ENCODE data around the gene TAOK3. TPM values are rescaled to one million over a fixed set of nuclear protein-coding genes. Genes with fewer than 3 reads are reported as not detected.

The TAOK3 gene
- total and polyA plus RNA-seq, 9 of the 15 experiments (the other 6 are each of a cell fraction or from before 2014, with no cell fraction given) = 24.3 to 83.5 (median 47.1) TPM

DNA sequence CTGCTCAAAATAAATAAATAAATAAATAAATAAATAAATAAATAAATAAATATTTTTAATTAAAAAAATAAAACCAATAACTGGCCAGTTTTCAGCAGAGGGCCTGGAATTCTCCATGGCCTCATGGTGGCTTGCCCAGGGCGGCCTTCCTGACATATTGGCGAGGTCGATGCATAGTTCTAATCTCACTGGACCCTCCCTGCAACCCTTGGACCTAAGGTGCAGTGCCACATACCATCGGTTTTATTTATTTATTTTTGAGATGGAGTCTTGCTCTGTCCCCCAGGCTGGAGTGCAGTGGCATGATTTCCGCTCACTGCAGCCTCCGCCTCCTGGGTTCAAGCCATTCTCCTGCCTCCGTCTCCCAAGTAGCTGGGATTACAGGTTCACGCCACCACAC is 265.0 kb downstream of the TAOK3 start (continued):
- TF ChIP-seq, protein P1, sequence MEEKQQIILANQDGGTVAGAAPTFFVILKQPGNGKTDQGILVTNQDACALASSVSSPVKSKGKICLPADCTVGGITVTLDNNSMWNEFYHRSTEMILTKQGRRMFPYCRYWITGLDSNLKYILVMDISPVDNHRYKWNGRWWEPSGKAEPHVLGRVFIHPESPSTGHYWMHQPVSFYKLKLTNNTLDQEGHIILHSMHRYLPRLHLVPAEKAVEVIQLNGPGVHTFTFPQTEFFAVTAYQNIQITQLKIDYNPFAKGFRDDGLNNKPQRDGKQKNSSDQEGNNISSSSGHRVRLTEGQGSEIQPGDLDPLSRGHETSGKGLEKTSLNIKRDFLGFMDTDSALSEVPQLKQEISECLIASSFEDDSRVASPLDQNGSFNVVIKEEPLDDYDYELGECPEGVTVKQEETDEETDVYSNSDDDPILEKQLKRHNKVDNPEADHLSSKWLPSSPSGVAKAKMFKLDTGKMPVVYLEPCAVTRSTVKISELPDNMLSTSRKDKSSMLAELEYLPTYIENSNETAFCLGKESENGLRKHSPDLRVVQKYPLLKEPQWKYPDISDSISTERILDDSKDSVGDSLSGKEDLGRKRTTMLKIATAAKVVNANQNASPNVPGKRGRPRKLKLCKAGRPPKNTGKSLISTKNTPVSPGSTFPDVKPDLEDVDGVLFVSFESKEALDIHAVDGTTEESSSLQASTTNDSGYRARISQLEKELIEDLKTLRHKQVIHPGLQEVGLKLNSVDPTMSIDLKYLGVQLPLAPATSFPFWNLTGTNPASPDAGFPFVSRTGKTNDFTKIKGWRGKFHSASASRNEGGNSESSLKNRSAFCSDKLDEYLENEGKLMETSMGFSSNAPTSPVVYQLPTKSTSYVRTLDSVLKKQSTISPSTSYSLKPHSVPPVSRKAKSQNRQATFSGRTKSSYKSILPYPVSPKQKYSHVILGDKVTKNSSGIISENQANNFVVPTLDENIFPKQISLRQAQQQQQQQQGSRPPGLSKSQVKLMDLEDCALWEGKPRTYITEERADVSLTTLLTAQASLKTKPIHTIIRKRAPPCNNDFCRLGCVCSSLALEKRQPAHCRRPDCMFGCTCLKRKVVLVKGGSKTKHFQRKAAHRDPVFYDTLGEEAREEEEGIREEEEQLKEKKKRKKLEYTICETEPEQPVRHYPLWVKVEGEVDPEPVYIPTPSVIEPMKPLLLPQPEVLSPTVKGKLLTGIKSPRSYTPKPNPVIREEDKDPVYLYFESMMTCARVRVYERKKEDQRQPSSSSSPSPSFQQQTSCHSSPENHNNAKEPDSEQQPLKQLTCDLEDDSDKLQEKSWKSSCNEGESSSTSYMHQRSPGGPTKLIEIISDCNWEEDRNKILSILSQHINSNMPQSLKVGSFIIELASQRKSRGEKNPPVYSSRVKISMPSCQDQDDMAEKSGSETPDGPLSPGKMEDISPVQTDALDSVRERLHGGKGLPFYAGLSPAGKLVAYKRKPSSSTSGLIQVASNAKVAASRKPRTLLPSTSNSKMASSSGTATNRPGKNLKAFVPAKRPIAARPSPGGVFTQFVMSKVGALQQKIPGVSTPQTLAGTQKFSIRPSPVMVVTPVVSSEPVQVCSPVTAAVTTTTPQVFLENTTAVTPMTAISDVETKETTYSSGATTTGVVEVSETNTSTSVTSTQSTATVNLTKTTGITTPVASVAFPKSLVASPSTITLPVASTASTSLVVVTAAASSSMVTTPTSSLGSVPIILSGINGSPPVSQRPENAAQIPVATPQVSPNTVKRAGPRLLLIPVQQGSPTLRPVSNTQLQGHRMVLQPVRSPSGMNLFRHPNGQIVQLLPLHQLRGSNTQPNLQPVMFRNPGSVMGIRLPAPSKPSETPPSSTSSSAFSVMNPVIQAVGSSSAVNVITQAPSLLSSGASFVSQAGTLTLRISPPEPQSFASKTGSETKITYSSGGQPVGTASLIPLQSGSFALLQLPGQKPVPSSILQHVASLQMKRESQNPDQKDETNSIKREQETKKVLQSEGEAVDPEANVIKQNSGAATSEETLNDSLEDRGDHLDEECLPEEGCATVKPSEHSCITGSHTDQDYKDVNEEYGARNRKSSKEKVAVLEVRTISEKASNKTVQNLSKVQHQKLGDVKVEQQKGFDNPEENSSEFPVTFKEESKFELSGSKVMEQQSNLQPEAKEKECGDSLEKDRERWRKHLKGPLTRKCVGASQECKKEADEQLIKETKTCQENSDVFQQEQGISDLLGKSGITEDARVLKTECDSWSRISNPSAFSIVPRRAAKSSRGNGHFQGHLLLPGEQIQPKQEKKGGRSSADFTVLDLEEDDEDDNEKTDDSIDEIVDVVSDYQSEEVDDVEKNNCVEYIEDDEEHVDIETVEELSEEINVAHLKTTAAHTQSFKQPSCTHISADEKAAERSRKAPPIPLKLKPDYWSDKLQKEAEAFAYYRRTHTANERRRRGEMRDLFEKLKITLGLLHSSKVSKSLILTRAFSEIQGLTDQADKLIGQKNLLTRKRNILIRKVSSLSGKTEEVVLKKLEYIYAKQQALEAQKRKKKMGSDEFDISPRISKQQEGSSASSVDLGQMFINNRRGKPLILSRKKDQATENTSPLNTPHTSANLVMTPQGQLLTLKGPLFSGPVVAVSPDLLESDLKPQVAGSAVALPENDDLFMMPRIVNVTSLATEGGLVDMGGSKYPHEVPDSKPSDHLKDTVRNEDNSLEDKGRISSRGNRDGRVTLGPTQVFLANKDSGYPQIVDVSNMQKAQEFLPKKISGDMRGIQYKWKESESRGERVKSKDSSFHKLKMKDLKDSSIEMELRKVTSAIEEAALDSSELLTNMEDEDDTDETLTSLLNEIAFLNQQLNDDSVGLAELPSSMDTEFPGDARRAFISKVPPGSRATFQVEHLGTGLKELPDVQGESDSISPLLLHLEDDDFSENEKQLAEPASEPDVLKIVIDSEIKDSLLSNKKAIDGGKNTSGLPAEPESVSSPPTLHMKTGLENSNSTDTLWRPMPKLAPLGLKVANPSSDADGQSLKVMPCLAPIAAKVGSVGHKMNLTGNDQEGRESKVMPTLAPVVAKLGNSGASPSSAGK (IDR thresholded peaks at IDR 0.05) = no peak
- TF ChIP-seq SOX6 (IDR thresholded peaks at IDR 0.05) (no peak), PTRF (tag; IDR thresholded peaks at IDR 0.05) (no peak), TAF15 (IDR thresholded peaks at IDR 0.05; ENCODE audit: low read depth, low read length) (no peak), CBFA2T2 (conservative IDR thresholded peaks at IDR 0.05) (no peak), MYC (IDR thresholded peaks at IDR 0.05; ENCODE audit: low read depth, low read length) (no peak), MYC (CRISPR knock-in tag; IDR thresholded peaks at IDR 0.05; ENCODE audit: borderline replicate concordance, low read depth) (no peak), STAT5B (CRISPR knock-in tag; IDR thresholded peaks at IDR 0.05) (no peak)
- TF ChIP-seq, protein P2, sequence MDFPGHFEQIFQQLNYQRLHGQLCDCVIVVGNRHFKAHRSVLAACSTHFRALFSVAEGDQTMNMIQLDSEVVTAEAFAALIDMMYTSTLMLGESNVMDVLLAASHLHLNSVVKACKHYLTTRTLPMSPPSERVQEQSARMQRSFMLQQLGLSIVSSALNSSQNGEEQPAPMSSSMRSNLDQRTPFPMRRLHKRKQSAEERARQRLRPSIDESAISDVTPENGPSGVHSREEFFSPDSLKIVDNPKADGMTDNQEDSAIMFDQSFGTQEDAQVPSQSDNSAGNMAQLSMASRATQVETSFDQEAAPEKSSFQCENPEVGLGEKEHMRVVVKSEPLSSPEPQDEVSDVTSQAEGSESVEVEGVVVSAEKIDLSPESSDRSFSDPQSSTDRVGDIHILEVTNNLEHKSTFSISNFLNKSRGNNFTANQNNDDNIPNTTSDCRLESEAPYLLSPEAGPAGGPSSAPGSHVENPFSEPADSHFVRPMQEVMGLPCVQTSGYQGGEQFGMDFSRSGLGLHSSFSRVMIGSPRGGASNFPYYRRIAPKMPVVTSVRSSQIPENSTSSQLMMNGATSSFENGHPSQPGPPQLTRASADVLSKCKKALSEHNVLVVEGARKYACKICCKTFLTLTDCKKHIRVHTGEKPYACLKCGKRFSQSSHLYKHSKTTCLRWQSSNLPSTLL (IDR thresholded peaks at IDR 0.05) = no peak

Data from K562 (cell line).